IMR-90 (cell line): Measurements from ENCODE around the gene COL23A1. TPM values are rescaled to one million over a fixed set of nuclear protein-coding genes. Genes with fewer than 3 reads are reported as not detected.

ENCODE experiments used
- ATAC-seq: fragments of 200-7000 bp; cut with Tn5 transposase; 2 replicates; pipeline ENCODE4 v1.9.1; 2020; ENCODE audit warnings: low read depth, mild to moderate bottlenecking, moderate library complexity
- BruUV-seq: library from RNA; stranded (reverse); fragments of 400-500 nt; replicated peaks from 2 replicates; lab custom pipeline; 2021; lab: Mats Ljungman, UMichigan
- CTCF ChIA-PET: fragments of 300-600 bp; formaldehyde crosslinking; extraction: SDS; loops from one replicate; lab custom pipeline; 2021; ENCODE audit warnings: antibody characterized with exemption; lab: Yijun Ruan, JAX
- POLR2A ChIA-PET: fragments of 300-600 bp; sonication (Branson Sonifier 250); formaldehyde crosslinking; loops from one replicate; lab custom pipeline; 2022; ENCODE audit warnings: antibody characterized with exemption; ENCODE audit not compliant: unreplicated experiment; lab: Charles Lee
- DNase-seq: peaks from one replicate; pipeline ENCODE4 v3.0.0; 2013
- H2AFZ ChIP-seq: replicated peaks from 2 replicates; pipeline ENCODE3; 2013; ENCODE audit warnings: low read length, mild to moderate bottlenecking; ENCODE audit not compliant: poor library complexity
- H2AK5ac ChIP-seq: 2 replicates; pipeline ENCODE4 v1.6.1; 2013; ENCODE audit warnings: low read depth, low read length, inconsistent platforms
- H2AK9ac ChIP-seq: replicated peaks from 2 replicates; pipeline ENCODE3; 2013; ENCODE audit warnings: mild to moderate bottlenecking, low read depth, low read length, moderate library complexity; ENCODE audit not compliant: poor library complexity
- H2BK120ac ChIP-seq: 2 replicates; pipeline ENCODE4 v1.6.1; 2013; ENCODE audit warnings: low read depth, low read length, inconsistent platforms
- H2BK15ac ChIP-seq: 3 replicates; pipeline ENCODE4 v1.6.1; 2013; ENCODE audit warnings: low read depth, low read length, inconsistent platforms
- H2BK20ac ChIP-seq: 2 replicates; pipeline ENCODE4 v1.6.1; 2013; ENCODE audit warnings: low read depth, mild to moderate bottlenecking, inconsistent platforms, low read length, moderate library complexity
- H2BK5ac ChIP-seq: 2 replicates; pipeline ENCODE4 v1.6.1; 2013; ENCODE audit warnings: mild to moderate bottlenecking, low read depth, low read length, inconsistent platforms; ENCODE audit not compliant: poor library complexity, severe bottlenecking
- H3K14ac ChIP-seq: replicated peaks from 2 replicates; pipeline ENCODE4 v1.6.1; 2013; ENCODE audit warnings: low read depth, low read length, inconsistent platforms
- H3K18ac ChIP-seq: 2 replicates; pipeline ENCODE4 v1.6.1; 2013; ENCODE audit warnings: low read depth, low read length, control low read depth
- H3K23ac ChIP-seq: 2 replicates; pipeline ENCODE4 v1.6.1; 2013; ENCODE audit warnings: low read depth, low read length, inconsistent platforms
- H3K27ac ChIP-seq: 2 replicates; pipeline ENCODE4 v1.5.1; 2013; ENCODE audit warnings: mild to moderate bottlenecking, control low read depth, low read length; ENCODE audit not compliant: insufficient read depth
- H3K27me3 ChIP-seq: 2 replicates; pipeline ENCODE4 v1.6.1; 2013; ENCODE audit warnings: low read length; ENCODE audit not compliant: control insufficient read depth, insufficient read depth
- H3K36me3 ChIP-seq: 2 replicates; pipeline ENCODE4 v1.6.1; 2013; ENCODE audit warnings: low read length, mixed read lengths; ENCODE audit not compliant: control insufficient read depth, insufficient read depth
- H3K4ac ChIP-seq: 2 replicates; pipeline ENCODE4 v1.6.1; 2013; ENCODE audit warnings: low read depth, low read length, inconsistent platforms
- H3K4me1 ChIP-seq: 2 replicates; pipeline ENCODE4 v1.6.1; 2013; ENCODE audit warnings: low read length, mixed read lengths; ENCODE audit not compliant: control insufficient read depth, insufficient read depth
- H3K4me2 ChIP-seq: 2 replicates; pipeline ENCODE4 v1.6.1; 2013; ENCODE audit warnings: low read depth, mild to moderate bottlenecking, control low read depth, low read length, moderate library complexity
- H3K4me3 ChIP-seq: 2 replicates; pipeline ENCODE4 v1.5.1; 2013; ENCODE audit warnings: low read depth, mild to moderate bottlenecking, control low read depth, low read length, moderate library complexity; ENCODE audit not compliant: insufficient read depth
- H3K56ac ChIP-seq: 2 replicates; pipeline ENCODE4 v1.6.1; 2013; ENCODE audit warnings: low read length, inconsistent platforms; ENCODE audit not compliant: insufficient read depth; ENCODE audit errors: extremely low read depth
- H3K79me1 ChIP-seq, 2 experiments: 2 replicates each; pipeline ENCODE4 v1.6.1; 2013; ENCODE audit warnings: low read length in 2 of 2, inconsistent platforms in 1 of 2, low read depth in 1 of 2
- H3K9ac ChIP-seq: 2 replicates; pipeline ENCODE4 v1.6.1; 2013; ENCODE audit warnings: low read depth, low read length, control low read depth
- H3K9me1 ChIP-seq: 2 replicates; pipeline ENCODE4 v1.6.1; 2013; ENCODE audit warnings: low read length, inconsistent platforms; ENCODE audit not compliant: insufficient read depth
- H3K9me3 ChIP-seq: 2 replicates; pipeline ENCODE4 v1.6.1; 2013; ENCODE audit warnings: low read length; ENCODE audit not compliant: control insufficient read depth, insufficient read depth
- H4K20me1 ChIP-seq: 2 replicates; pipeline ENCODE4 v1.6.1; 2013; ENCODE audit warnings: low read length, inconsistent platforms; ENCODE audit not compliant: insufficient read depth
- H4K5ac ChIP-seq: 2 replicates; pipeline ENCODE4 v1.6.1; 2013; ENCODE audit warnings: mild to moderate bottlenecking, low read depth, low read length, control low read depth
- H4K8ac ChIP-seq, 2 experiments: 2 replicates each; pipeline ENCODE4 v1.6.1; 2013; ENCODE audit warnings: low read depth in 2 of 2, low read length in 2 of 2, control low read depth in 1 of 2, inconsistent platforms in 1 of 2
- H4K91ac ChIP-seq: 2 replicates; pipeline ENCODE4 v1.6.1; 2013; ENCODE audit warnings: low read depth, low read length, inconsistent platforms; ENCODE audit not compliant: insufficient read depth
- MAFK ChIP-seq: IDR thresholded peaks from 2 replicates; pipeline ENCODE4 v1.6.1; 2012; ENCODE audit warnings: low read depth, low read length, improper control_type of control experiment
- MXI1 ChIP-seq: IDR thresholded peaks from 2 replicates; pipeline ENCODE4 v1.6.1; 2012; ENCODE audit warnings: low read depth, mild to moderate bottlenecking, low read length, moderate library complexity, borderline replicate concordance
- NFE2L2 ChIP-seq: fragments of 150-350 bp; IDR thresholded peaks from 2 replicates; pipeline ENCODE4 v1.6.1; 2016; ENCODE audit warnings: low read depth, mild to moderate bottlenecking, low read length
- RAD21 ChIP-seq: IDR thresholded peaks from 2 replicates; pipeline ENCODE4 v1.6.1; 2012; ENCODE audit warnings: low read length, improper control_type of control experiment
- RCOR1 ChIP-seq: IDR thresholded peaks from 2 replicates; pipeline ENCODE4 v1.6.1; 2012; ENCODE audit warnings: mild to moderate bottlenecking, low read length, improper control_type of control experiment; ENCODE audit not compliant: insufficient replicate concordance
- RFX5 ChIP-seq: IDR thresholded peaks from 2 replicates; pipeline ENCODE4 v1.8.0; 2012; ENCODE audit warnings: low read depth, mild to moderate bottlenecking, low read length, moderate library complexity
- WGBS, 2 experiments: methylation state at CpG; one replicate each; pipeline versions ENCODE4 v1.1.5 to v1.1.7; 2013; ENCODE audit warnings: missing lambda C conversion rate in 2 of 2; ENCODE audit not compliant: insufficient read length in 1 of 2; ENCODE audit errors: extremely low coverage in 2 of 2; 5-methylcytosine and 5-hydroxymethylcytosine counted together
- dilution Hi-C: fragments of 300-500 bp; cut with HindIII; formaldehyde crosslinking; loops from one replicate; pipeline ENCODE4 v1.14.3; 2018; ENCODE audit warnings: low sequenced_read_pairs; ENCODE audit not compliant: unreplicated experiment
- in situ Hi-C: fragments of 300-500 bp; cut with MboI; formaldehyde crosslinking; loops from 3 replicates; pipeline ENCODE4 v1.14.3; 2019; ENCODE audit warnings: low sequenced_read_pairs, inconsistent platforms, mixed read lengths
- intact Hi-C: fragments of 100-400 bp; cut with micrococcal nuclease; formaldehyde crosslinking; loops from 2 replicates; pipeline ENCODE4 v1.10.0; 2022
- polyA plus RNA-seq, 3 experiments: library from polyadenylated mRNA; depleted of rRNA; stranded (reverse); fragments of >200 nt; gene quantifications; 2 replicates each; pipeline ENCODE4 v1.2.3, GENCODE V29; 2012; ENCODE audit warnings: low replicate concordance in 1 of 3
- total RNA-seq: library from RNA; depleted of rRNA; stranded (reverse); fragments of >200 nt; gene quantifications from 2 replicates; pipeline ENCODE4 v1.2.3, GENCODE V29; 2012
- TF ChIP-seq, protein P1 (sequence below): conservative IDR thresholded peaks from 2 replicates; pipeline ENCODE4 v1.5.1; 2012; ENCODE audit warnings: mild to moderate bottlenecking, low read depth, low read length, improper control_type of control experiment
- TF ChIP-seq, protein P2 (sequence below): fragments of 150-350 bp; IDR thresholded peaks from 2 replicates; pipeline ENCODE4 v1.6.1; 2017; ENCODE audit warnings: mild to moderate bottlenecking, antibody characterized with exemption, low read length, low read depth

Gene COL23A1
- total and polyA plus RNA-seq, 2 of the 4 experiments (the other 2 are of a cell fraction): not detected

DNA sequence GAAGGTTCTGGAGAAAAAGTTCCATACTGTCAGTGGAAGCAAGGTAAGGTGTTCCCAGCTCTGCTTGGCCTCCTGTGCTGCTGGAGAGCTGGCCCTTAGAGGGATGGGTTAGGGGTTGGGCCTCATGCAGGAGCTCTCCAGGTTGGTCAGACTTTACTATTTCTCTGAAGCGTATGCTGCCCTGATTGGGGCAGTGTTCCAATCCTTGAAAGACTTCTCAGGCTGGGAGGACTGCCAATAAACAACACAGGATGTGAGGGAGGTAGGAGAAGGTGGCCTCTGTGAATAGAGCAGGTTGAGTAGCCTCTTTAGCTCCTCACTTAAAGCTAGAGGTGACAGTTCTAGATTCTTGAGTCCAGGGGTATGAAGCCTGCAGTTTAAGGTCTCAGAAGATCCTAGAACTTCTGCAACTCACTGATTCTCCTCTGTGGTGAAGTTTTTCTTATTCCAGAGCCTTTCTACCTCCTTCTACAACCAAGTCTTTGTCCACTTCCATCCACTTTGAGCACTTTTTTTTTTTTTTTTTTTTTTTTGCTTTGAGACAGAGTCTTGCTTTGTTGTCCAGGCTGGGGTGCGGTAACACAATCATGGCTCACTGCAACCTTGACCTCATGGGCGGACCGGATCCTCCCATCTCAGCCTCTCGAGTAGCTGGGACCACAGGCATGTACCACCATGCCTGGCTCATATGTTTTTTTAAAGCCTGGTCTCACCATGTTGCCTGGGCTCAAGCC lies 382.8 kb downstream of the COL23A1 start:
- Histone ChIP-seq H3K4me3 (no peak overlapping the region), H4K91ac (no peak overlapping the region), H3K36me3 (peaks cover 57% of the 10 kb centered on the region), H3K23ac (peak overlapping the region; percentile 49; the same call in 1 of the 2 replicates), H3K4me2 (no peak overlapping the region), H3K14ac (no peak overlapping the region), H3K18ac (no peak overlapping the region), H2AK9ac (no peak overlapping the region), H3K9ac (no peak overlapping the region), H3K9me3 (no peaks in the 10 kb centered on the region), H3K79me1 (peaks cover 24 to 66% of the 10 kb centered on the region in 2 experiments), H3K4me1 (peaks cover 7% of the 10 kb centered on the region), H4K20me1 (peaks cover 64% of the 10 kb centered on the region), H4K5ac (no peak overlapping the region), H4K8ac (no peak overlapping the region), H2AK5ac (no peak overlapping the region), H3K4ac (no peak overlapping the region), H2BK5ac (no peak overlapping the region), H3K27me3 (no peaks in the 10 kb centered on the region), H3K56ac (no peak overlapping the region), H3K27ac (no peak overlapping the region), H3K9me1 (peaks cover 20% of the 10 kb centered on the region), H2BK120ac (no peak overlapping the region), H2BK15ac (no peak overlapping the region), H2AFZ (no peak overlapping the region), H2BK20ac (no peak overlapping the region)
- BruUV-seq: no TSS peak
- dilution Hi-C loops (no loop called here), intact Hi-C loops (no loop called here), in situ Hi-C loops (no loop called here)
- POLR2A ChIA-PET: no interaction called here
- DNase-seq: peak; percentile 67
- TF ChIP-seq RFX5 (no peak), MXI1 (no peak), NFE2L2 (no peak), RCOR1 (no peak), RAD21 (no peak), MAFK (no peak)
- TF ChIP-seq, protein P1, sequence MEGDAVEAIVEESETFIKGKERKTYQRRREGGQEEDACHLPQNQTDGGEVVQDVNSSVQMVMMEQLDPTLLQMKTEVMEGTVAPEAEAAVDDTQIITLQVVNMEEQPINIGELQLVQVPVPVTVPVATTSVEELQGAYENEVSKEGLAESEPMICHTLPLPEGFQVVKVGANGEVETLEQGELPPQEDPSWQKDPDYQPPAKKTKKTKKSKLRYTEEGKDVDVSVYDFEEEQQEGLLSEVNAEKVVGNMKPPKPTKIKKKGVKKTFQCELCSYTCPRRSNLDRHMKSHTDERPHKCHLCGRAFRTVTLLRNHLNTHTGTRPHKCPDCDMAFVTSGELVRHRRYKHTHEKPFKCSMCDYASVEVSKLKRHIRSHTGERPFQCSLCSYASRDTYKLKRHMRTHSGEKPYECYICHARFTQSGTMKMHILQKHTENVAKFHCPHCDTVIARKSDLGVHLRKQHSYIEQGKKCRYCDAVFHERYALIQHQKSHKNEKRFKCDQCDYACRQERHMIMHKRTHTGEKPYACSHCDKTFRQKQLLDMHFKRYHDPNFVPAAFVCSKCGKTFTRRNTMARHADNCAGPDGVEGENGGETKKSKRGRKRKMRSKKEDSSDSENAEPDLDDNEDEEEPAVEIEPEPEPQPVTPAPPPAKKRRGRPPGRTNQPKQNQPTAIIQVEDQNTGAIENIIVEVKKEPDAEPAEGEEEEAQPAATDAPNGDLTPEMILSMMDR: no peak
- TF ChIP-seq, protein P2, sequence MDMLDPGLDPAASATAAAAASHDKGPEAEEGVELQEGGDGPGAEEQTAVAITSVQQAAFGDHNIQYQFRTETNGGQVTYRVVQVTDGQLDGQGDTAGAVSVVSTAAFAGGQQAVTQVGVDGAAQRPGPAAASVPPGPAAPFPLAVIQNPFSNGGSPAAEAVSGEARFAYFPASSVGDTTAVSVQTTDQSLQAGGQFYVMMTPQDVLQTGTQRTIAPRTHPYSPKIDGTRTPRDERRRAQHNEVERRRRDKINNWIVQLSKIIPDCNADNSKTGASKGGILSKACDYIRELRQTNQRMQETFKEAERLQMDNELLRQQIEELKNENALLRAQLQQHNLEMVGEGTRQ: no peak
- CTCF ChIA-PET: no interaction called here
- 100% methylated on average over 4 of the region's 5 CpGs; no CpG with 5 or more reads in 1 of the 2 experiments for WGBS, 2 experiments
- ATAC-seq: no peak
